ENCODE measurements around the gene YTHDC2.

- TF ChIP-seq CTCF (IDR thresholded peaks at IDR 0.05) (no peak), POLR2A (IDR thresholded peaks at IDR 0.05) (no peak), POLR2AphosphoS5 (IDR thresholded peaks at IDR 0.05) (no peak)
Observed at GRCh38 chr5:113578091-113578490, 64.6 kb downstream of the YTHDC2 start.
